SW 1271 (cell line): Measurements from ENCODE around the gene TFAM.

Source experiments
- DNase-seq, 2 experiments: peaks; one replicate each; lab custom pipeline; 2025; lab: John Stamatoyannopoulos, UW

Gene TFAM

DNA sequence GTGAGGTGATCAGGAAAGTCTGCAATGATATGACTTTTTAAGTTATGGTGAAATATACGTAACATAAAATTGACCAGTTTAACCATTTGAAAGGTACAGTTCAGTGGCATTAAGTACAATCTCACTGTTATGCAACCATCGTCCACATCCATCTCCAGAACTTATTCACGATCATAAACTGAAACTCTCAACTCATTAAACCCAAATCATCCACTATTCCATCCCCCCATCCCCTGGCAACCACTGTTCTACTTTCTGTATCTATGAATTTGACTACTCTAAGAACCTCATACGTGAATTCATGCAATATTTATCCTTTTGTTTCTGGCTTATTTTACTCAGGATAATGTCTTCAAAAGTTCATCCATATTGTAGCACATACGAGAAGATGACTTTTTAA is 48.4 kb downstream of the TFAM start:
- DNase-seq: no peak

- peak; percentile 24 to 80 for DNase-seq
Observed at GRCh38 chr10:58435297-58435985, 50.2 kb downstream of the TFAM start.

DNA sequence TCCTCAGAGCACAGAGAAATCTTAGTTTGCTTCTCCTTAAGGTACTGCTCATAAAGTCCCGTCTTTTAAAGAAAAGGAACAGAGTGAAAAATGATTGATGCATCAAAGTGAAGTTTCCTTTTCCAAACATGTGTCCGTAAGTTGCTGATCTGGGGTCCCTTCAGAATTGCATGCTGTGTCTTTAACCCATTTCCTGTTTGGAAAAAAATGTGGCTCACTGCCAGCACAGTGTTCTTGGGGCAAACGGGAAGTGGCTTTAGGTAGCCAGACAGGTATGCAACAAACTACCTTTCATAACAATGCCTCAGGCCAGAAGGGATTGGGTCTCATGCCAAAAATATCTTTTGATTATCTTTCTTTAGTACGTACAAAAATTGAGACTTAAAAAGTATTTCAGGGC is 50.9 kb downstream of the TFAM start:
- DNase-seq: peak; percentile 18 to 54

DNA sequence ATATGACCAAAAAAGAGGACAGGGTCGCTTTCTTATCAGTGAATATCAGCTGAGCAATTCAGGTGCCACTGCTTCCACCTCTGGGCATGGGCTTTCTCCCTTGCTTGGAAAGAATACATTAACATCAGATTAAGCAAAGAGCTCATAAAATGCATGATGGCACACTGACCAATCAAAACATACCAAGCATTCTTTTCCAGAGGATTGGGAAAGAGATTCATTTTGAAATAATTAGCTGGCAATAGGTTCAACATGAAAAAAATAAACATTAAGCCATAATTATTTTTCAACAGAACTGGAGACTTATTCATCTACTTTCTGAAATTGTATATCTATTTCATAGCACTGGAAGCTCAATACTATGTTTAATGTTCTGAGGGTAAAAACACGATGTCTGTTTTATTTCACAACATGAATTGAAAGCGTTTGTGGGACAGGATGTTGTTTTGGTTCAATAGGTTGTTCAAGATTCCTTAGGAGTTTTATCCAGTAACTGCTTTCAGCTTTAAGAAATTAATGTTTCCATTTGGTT is 53.2 kb downstream of the TFAM start:
- DNase-seq: peak in 1 of 2 experiments; percentile 35

GRCh38 chr10:58438986-58439385 is 53.8 kb downstream of the TFAM start:
- DNase-seq: no peak

DNA sequence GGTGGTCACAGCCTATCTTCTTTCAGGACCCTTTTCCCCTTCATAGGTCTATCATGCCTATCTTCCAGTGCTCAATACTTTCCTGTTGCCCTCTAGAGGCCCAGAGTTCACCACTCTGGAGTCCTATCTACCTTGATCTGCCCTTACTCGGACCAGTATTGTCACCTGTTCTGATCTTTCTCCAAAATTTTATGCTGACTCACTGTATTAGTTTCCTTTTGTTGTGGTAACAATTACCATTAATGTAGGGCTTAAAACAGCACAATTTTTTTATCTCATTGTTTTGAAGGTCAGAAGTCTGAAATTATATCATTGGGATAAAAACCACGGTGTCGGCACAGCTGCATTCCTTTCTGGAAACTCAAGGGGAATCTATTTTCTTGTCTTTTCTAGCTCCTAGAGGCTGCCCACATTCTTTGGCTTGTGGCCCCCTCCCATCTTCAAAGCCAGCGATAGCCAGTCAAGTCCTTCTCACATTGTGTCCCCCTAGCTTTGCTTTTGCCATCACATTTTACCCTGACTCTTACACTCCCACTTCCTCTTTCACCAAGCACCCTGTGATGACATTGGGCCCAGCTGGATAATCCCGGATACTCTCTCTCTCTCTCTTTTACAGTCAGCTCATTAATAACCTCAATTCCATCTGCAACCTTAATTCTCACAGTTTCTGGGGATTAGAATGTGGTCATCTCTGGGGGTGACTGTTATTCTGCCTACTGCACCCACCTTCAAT is 54.6 kb downstream of the TFAM start:
- DNase-seq: no peak

DNA sequence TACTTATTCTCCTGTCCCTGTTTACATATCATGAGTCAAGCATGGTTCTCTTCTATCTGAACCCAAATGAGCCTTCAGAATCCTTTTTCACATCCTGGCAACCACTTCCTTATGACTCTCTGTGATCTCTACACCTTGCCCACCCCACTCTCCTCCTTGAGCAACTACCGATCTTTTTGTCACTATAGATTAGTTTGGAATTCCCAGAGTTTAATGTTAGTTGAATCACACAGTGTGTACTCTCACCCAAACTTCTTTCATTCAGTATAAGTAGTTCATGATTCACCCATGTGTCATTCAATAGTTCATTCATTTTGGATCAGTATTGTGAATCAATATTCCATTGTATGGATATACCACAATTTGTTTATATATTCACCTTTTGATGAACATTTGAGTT is 55.3 kb downstream of the TFAM start:
- no peak for DNase-seq

DNA sequence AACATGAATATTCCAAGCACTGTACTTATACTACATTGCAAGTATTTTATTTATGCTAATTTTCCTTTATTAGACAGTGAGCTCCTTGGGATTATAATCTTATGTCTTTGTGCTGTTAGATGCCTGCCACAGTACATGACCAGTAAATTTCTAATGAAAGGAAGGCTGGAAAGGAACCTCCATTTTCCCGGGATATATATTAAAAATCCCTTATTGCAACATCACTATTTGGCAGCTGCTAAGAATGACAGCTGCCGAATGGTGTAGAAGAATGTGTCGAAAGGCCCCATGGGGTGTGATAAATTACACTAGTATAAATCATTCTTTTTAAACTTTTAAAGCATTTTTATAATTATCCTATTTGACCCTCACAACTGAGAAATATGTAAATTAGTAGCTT is 59.1 kb downstream of the TFAM start:
- DNase-seq: no peak

DNA sequence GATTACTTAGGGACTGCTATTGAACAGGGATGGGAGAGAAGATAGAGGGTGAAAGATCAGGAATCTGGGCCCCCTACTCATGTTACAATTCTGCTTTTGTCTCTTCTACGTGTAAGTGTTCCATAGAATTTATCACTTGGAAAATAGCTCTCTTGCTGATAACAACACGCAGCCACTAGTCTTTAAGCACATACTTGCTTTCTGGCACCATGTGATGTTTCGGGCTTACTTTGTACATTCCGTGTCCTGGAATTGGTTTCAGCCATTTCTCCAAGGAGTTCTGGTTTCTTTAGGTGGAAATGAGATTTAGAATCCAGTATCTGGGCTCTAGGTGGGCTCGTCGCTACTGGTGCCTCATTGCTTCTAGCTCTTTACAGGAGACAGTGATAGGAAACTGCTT is 59.7 kb downstream of the TFAM start:
- no peak for DNase-seq

DNA sequence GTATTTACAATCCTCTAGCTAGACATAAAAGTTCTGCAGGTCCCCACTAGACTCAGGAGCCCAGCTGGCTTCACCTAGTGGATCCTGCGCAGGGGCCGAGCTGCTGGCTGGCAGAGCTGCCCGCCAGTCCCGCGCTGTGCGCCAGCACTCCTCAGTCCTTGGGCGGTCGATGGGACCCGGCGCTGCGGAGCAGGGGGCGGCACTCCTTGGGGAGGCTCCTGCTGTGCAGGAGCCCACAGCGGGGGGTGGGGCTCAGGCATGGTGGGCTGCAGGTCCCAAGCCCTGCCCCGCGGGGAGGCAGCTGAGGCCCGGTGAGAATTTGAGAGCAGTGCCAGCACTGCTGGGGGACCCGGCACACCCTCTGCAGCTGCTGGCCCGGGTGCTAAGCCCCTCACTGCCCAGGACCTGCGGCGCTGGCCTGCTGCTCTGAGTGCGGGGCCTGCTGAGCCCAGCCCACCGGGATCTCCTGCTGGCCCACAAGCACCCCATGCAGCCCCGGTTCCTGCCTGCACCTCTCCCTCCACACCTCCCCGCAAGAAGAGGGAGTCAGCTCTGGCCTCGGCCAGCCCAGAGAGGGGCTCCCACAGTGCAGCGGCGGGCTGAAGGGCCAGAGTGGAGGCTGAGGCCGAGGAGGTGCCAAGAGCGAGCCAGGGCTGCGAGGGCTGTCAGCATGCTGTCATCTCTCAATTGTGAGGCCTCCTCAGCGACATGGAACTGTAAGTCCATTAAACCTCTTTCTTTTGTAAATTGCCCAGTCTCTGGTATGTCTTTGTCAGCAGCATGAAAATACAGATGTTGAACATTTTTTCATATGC is 63.1 kb downstream of the TFAM start:
- DNase-seq: no peak
